GM10266 (cell line): ENCODE measurements around the gene GLOD4.
"Not testable (repeated sequence)": the region's sequence is repeated elsewhere in the genome, so short reads cannot be mapped to it uniquely, and the experiment has no call there.

Source experiments
- DNase-seq: peaks from one replicate; pipeline ENCODE4 v3.0.0; 2012; ENCODE audit errors: extremely low spot score
- CTCF ChIP-seq: IDR thresholded peaks from 2 replicates; pipeline ENCODE4 v1.5.1; 2012; ENCODE audit warnings: mild to moderate bottlenecking, low read depth; ENCODE audit not compliant: control insufficient read depth, insufficient read depth; ENCODE audit errors: missing control alignments

GLOD4 gene

GRCh38 chr17:807523-808294 lies 25.6 kb upstream of the GLOD4 start:
- no peak for DNase-seq
- no peak for TF ChIP-seq CTCF

GRCh38 chr17:806781-807522 lies 24.9 kb upstream of the GLOD4 start:
- DNase-seq: no peak
- no peak for TF ChIP-seq CTCF

- TF ChIP-seq CTCF: no peak
- no peak for DNase-seq
These were observed 24.3 kb upstream of the GLOD4 start for GRCh38 chr17:806346-806745.

- not testable (repeated sequence) for DNase-seq
These were observed 23.8 kb upstream of the GLOD4 start for GRCh38 chr17:805886-806285.

GRCh38 chr17:804541-805435 lies 22.7 kb upstream of the GLOD4 start:
- DNase-seq: no peak
- no peak for TF ChIP-seq CTCF

- no peak for TF ChIP-seq CTCF
- no peak for DNase-seq
These were observed 21.1 kb upstream of the GLOD4 start for GRCh38 chr17:802901-803881.
